Pons (tissue), 1 donor: ENCODE results near the gene CCNYL1.
"Not testable (repeated sequence)": the region's sequence is repeated elsewhere in the genome, so short reads cannot be mapped to it uniquely, and the experiment has no call there.

Experiments used
- DNase-seq: peaks from one replicate; pipeline ENCODE4 v3.0.0-alpha.2; 2016; ENCODE audit warnings: low spot score

CCNYL1 gene

DNA sequence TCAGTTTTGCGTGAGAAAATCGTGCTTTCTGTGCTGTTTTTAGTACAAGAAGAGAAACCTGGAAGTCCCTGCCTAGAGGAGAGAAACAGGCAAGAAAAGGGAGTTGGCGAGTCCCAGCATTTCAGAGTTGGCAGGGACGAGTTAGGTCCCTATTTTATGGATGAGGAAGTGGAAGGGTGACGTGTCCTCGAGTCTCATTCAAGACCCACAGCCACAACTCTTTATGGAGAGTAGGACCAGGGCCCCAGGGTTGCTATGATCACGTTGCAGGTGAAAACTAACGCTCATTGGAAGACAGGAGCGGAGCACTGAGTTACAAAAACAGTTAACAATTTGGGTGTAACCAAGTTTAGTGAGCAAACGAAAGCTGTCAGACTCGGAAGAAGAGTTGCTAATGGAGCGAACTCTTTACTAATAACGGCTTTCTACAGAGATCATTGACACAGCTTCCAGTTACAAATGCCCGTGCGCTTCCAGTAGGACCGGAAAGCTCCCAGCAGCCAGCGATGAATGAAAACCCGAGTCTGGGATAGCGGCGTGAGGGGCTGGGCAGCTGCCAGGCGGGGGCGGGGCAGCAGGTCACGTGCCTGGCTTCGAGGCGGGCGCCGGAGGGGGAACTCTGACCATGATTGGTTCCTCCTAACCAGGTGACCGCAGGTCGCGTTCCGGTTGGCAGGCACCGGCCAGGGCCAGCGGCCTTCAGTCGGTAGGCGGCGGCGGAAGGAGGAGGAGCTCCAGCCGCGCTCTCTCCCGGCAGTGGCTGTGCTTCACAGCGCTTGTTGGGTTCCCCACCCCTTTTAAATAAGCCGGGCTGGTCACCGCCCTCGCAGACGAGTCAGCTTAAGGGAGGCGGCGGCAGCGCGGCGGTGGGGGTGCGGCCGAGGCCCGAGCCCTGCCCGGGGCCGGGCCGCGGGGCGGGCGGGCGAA, at the start of gene CCNYL1:
Gene CCNYL1 (plus strand): TSS at position 827 of the 927 bp plus-strand sequence. CDS start 257 bp downstream, outside the sequence.
- DNase-seq, result peak; percentile 98

DNA sequence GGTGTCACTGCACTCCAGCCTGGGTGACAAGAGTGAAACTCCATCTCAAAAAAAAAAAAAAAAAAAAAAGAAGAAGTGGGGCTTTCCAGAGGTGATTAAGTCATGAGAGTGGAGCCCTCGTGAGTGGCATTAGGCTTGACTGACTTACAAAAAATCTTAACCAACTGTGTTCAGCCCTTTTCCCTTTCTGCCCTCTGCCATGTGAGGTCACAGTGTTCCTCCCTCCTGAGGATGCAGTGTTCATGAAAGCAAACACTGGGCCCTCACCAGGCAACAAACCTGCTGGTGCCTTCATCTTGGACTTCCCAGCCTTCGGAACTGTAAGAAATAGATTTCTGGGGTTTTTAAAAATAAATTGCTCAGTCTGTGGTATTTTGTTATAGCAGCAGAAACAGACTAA, 49.2 kb upstream of the CCNYL1 start:
- DNase-seq, result no peak

DNA sequence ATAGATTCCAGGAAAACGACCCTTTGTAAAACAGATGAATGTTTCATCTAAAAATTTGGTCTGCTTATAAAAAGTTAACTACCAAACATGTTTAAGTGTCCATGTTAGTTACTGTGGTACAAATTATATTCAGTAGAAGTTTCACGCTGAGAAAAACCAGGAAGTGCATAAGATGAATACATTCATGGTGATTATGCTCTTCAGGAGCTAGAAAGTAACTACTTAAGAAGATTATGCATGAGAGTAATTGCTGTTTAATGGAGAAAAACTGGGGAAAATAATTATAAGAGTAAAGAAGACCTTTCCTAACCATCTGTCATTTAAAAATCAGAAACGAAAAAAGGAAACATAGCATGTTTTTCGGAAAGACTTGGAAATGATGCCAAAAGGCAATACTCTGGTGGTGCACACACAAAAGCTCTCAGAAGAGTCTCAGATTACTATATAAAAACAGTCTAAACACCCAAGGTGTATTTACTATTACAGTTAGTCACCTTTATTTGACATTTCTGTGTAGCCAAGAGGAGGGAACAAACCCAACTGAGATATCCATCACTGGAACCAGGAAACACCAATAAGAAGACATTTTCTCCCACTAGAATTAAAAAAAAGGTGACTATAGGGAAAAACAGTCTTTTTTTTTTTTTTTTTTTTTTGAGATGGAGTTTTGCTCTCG, 47.4 kb upstream of the CCNYL1 start:
- DNase-seq, result no peak

DNA sequence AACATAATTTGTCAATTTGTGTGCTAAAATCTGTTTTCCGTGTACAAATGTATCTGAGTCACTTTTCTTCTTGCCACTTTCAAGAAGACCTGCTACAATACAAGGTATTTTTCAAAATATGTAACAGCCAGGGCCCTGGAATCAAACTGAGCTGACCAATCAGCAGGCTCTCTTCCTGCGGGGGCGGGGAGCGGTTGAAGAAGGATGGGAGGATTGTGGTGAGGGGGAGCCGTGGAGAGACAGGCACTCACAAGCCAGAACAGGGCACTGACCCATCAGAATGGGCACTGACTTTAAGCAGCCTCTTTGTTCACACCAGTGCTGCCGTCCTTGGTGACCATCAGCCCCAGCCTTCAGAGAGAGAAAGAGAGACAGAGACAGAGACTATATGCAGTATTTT, 40.6 kb upstream of the CCNYL1 start:
- DNase-seq, result no peak

DNA sequence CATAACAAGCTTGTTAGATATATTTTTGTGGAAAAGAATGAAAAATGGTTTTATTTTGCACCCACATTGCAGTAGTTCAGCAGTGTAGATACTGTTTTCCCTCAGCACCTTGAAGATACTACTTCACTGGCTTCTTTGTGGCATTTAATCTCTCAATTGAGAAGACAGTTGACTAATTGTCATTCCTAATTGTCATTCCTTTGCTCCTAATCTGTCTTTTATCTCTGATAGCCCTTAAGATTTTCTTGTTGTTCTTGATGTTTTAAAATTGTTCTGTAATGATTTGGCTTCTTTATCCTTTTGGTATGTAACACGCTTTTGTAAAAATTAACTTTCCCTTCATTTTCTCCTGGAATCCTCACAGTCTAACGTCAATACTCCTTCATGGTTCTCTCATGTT, 38.0 kb upstream of the CCNYL1 start:
- no peak for DNase-seq

DNA sequence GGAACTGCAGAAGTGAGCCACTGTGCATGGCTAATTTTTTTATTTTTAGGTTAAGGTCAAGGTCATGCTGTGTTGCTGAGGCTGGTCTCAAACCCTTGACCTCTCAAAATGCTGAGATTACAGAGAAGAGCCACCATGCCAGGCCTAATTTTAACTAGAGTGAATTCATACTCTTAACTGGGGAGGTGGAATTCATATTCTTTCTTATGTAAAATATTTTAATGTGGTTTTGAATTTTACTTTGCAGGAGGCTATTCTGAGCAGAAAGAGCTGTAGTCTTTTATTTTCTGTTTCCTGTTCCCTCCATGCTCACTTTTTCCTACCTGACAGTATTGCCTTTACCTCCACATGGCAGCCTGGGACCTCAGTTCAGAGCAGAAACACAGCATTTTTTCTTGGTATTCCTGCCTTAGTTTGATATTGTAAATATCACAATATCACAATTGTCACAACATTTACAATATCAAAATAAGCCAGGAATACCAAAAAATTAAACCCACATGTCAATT, 37.1 kb upstream of the CCNYL1 start:
- no peak for DNase-seq

DNA sequence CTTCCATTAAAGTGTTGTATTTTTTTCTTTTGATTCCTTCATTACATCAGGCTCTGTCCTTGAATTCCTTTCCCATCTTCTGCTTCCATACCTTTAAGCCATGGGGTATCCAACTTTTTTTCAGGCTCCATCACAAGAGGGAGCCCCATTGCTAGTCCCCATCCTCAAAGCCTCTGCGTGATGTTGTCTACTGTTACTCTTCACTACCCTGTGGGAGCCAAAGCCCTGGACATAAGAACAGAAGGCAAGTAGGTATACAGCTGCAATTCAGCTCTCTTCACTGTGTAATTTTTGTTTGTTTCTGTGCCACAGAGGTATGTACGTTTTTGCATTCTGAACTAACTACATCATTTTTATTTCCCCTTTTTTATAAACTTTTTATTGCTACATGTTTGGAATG, 36.6 kb upstream of the CCNYL1 start:
- no peak for DNase-seq

DNA sequence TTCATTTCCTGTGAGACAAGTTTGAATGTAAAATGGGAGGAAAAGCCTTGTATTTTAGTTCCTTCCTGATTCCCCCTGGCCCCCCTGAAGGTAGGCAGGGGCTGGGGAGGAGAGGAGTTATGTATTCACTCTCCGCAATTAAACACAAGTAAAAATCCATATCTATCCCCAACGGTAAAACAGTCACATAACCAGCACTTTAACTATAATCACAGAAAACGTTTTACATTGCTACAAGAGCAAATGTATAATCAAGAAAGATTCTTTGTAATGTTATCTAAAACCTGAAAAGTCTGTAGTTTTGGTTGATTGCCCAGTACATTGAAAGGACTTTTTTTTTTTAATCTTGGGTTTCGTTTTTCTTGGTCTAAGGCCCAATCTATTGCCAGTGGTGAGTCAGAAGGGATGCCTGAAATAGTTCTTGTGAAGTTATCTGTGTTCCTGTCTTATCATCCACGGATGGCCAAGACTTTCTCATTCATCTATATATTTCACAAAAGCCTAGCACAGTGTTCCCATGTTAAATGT, 34.5 kb upstream of the CCNYL1 start:
- DNase-seq, result no peak

DNA sequence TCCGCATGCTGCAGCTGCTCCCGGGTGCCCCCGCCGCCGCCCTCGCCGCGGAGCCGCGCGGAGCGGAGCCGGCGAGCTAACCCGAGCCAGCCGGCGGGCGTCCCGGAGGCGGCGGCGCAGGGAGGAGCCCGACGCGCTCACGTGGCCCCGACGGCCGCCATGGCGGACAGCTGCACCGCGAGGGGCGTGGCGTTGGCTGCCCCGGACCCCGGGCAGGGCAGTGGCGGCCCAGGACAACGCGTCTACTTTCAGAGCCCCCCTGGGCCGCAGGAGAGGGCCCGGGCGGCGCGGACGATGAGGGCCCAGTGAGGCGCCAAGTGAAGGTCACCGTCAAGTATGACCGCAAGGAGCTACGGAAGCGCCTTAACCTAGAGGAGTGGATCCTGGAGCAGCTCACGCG, 30.0 kb upstream of the CCNYL1 start:
- no peak for DNase-seq

DNA sequence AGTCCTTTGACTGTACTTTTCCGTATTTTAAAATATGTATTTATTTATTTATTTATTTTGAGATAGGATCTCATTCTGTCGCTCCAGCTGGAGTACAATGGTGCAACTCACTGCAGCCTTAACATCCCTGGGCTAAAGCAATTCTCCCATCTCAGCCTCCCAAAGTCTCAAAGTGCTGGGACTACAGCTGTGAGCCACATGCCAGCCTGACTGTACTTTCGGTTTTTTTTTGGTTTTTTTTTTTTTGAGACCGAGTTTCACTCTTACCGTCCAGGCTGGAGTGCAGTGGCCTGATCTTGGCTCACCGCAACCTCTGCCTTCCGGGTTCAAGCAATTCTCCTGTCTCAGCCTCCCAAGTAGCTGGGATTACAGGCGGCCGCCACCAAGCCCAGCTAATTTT, 28.9 kb upstream of the CCNYL1 start:
- no peak for DNase-seq

DNA sequence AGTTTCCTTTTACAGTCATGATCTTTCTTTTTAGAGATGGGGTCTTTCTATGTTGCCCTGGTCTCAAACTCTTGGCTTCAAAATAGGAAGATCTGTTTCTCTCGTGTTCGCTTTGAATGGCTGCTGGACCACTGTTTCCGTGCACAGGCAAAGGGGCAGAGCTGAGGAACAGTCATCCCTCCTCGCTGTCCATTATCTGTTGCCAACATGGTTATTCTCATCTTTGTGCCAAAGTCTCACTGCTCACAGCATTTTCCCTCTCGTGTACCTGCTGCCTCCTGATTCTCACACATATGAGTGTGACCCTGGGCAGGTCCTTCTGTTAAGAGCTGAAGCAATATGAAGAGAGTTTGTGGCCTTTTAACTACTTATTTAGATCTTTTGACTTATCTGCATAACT, 28.0 kb upstream of the CCNYL1 start:
- DNase-seq, result no peak

DNA sequence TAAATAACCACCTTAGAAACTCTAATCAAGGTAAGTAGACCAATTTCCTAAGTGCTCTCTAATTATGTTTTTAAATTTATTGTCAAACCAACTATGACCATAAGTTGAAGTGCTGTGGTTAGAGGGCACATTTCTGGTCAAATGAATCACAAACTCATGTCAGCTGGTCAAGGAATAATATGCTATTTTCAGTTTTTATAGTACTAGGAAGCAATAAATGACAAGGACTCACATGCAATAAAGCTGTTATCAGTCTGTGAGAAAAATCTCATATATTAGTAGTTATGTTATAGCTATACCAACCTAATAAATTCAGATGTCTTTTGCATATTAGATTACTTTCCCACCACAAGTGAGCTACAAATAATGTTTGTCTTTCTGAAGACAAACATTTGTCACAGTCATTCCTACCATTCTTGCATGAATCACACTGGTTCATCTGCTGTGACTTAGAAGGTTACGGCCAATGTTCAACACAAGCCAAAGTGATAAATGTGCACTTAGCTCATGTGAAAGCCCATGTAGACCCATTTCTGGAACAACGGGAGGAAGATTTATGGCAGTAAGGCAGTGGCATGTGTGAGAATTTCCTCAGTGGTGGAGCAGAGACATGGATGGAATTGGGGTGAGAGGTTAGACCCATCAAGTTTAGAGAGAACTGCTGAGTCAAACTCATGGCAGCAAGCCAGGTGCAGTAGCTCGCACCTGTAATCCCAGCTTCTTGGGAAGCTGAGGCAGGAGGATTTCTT, 27.4 kb upstream of the CCNYL1 start:
- DNase-seq, result no peak

DNA sequence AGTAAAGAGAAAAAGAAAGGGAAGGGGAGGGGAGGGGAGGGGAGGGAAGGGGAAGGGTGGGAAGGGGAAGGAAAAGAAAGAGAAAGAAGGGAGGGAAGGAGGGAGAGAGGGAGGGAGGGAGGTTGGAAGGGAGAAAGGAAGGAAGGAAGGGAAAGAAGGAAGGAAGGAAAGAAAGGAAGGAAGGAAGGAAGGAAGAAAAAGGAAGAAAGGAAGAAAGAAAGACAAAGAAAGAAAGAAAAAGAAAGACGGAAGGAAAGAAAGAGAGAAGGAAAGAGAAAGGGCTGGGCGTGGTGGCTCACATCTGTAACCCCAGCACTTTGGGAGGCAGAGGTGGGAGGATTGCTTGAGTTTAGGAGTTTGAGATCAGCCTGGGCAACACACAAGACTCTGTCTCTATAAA, 24.6 kb upstream of the CCNYL1 start:
- no peak for DNase-seq

DNA sequence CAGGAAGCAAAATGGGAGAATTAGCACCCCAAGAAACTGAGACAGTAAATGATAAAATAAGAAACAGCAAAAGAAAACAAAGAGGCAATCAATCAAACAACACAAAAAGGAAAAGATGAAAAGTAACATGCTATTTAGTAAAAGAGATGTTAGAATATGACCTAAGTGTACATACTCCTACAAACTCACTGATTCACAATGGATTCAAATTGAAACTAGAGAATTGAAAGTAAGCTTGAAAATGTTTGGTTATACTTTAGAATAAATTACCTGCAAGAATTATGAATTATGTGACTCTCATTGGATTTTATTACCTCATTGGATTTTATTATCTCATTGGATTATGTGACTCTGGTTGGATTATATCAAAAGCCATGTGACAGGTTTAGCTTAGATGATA, 22.8 kb upstream of the CCNYL1 start:
- DNase-seq, result no peak

DNA sequence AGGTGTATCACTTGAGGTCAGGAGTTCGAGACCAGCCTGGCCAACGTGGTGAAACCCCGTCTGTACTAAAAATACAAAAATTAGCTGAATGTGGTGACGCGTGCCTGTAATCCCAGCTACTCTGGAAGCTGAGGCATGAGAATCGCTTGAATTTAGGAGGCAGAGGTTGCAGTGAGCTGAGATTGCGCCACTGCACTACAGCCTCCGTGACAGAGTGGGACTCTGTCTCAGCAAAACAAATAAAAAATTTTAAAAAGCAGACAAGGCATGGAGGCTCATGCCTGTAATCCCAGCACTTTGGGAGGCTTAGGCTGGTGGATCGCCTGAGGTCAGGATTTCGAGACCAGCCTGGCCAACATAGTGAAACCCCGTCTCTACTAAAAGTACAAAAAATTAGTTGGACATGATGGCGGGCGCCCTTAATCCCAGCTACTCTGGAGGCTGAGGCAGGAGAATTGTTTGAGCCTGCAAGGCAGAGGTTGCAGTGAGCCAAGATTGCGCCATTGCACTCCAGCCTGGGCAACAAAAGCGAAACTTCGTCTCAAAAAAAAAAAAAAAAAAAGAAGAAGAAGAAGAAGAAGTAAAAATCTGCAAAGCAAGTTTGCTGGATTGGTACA, 20.5 kb upstream of the CCNYL1 start:
- DNase-seq, result not testable (repeated sequence)

DNA sequence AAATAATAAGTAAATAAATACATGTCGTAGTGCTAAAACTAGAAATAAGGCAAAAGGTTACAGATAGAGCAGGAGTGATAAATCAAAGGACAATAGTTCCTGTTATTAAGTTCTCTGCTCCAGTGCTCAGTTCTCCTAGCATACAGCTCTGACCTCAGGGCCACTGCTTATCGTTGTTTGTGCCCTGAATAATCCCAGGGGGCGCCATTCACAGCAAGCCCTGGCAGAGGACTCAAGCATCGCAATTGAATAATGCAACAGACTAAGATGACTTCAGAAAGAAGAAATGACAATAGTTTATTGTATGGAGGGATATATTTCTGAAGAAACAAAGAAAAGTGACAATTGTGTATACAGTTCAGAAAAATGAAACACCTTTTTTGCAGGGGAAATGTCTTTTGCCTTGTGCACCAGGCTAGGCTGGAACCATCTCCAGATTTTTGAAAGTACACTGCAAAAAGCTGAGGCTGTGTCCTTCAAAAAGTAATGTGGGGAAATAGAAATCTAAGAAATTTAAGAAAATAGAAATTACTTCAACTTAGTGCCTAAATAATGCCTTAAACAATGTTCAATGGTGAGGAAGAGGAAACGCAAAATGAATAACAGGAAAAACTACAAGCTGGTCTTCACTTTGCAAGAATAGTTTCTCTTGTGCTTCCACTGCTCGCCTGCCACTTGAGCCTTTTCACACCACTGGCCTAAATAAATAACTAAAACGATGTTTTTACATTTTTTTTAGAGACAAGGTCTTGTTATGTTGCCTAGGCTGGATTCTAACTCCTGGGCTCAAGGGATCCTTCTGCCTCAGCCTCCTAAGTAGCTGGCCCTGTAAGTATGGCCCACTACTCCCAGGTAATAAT, 19.0 kb upstream of the CCNYL1 start:
- peak; percentile 66 for DNase-seq

DNA sequence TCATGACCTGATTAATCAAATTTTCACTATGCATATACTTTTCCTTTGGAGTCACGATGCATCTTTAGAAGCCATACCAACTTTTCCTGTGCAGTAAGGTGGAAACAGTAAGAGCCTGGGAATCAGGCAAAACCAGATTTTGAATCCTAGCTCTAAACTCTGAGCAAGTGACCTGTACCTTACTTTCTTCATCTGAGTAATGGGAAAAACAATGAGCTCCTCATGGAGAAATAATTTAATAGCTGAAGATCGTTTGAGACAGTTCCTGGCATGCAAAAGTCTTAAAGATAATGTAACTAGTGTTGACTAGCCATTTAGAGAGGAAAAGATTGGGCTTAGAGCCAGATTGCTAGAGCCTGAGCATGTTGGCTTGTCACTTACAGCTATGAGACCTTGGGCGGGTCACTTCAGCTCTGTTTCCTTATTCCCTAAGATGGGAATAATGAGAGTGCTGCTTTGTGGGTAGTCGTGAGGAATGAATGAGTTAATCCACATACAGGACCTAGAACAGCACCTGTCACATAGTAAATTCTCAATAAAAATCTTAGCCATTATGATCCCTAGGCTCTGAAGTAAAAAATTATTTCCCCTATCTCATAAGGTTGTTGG, 17.7 kb upstream of the CCNYL1 start:
- no peak for DNase-seq

DNA sequence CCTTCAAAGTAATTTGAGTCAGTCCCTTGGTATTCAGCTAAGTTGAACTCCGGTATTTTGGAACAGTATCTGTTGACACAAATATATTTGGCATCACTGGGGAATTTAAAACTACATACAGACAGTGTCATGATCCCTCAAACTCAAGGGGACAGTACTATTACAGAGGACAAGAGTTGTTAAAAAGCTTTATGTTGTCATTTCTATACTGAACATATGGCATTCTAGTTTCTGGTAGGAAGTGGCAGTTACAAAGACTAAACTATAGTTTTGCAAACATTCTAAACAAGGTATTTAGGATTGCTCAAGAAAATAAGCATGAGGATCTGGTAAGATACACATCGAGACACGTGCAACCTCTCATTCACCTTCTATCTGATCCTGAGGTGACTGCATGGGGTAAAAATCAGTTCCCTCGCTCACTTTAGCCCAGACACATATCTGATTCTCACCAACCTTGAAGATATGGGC, 16.6 kb upstream of the CCNYL1 start:
- DNase-seq, result no peak

DNA sequence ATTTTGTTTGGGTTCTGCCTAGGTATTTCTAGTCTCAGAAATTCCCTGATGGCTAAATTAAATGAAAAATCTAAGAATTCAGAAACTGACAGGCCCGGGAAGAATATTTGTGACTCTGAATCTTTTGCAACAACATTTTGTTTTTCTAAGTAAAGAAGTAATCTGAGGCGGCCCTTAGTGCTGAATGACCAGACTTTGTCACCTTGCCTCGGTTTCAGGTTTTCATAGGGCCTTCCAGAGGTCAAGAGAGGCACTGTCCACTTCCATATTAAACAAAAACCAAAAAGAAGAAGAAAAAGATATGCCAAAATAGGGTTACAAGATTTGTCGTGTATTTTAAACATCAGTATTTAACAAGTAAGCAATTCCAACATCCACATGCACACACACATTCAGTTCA, 16.1 kb upstream of the CCNYL1 start:
- DNase-seq, result no peak

DNA sequence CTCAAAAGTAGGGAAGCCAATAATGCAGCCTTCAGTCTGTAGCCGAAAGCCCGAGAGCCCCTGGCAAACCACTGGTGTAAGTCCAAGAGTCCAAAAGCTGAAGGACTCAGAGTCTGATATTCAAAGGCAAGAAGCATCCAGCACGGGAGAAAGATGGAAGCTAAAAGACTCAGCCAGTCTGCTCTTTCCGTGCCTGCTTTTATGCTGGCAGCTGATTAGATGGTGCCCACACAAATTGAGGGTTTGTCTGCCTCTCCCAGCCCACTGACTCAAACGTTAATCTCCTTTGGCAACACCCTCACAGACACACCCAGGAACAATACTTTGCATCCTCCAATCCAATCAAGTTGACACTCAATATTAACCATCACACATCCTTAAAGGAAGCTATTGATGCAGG, 14.5 kb upstream of the CCNYL1 start:
- not testable (repeated sequence) for DNase-seq
